Measurements from ENCODE around the gene CLASP1. TPM values are rescaled to one million over a fixed set of nuclear protein-coding genes. Genes with fewer than 3 reads are reported as not detected.

The CLASP1 gene
- total RNA-seq, 1 experiment from 2014 or later = 45.9 TPM

GRCh38 chr2:121613152-121613551 lies 36.1 kb downstream of the CLASP1 start:
- Histone ChIP-seq H3K18ac (ENCODE audit: insufficient read length, low read depth, low read length) (no peak overlapping the region), H2BK20ac (ENCODE audit: low read depth, low read length, poor library complexity, severe bottlenecking) (no peak overlapping the region), H2BK120ac (ENCODE audit: low read depth, low read length, poor library complexity, severe bottlenecking) (no peak overlapping the region), H3K4ac (ENCODE audit: low read depth, low read length) (no peak overlapping the region), H3K4me1 (ENCODE audit: insufficient read depth, low read length) (no peaks in the 10 kb centered on the region), H2BK15ac (ENCODE audit: low read depth, low read length) (no peak overlapping the region), H2BK5ac (ENCODE audit: insufficient read length, low read length) (no peak overlapping the region), H3K9me3 (ENCODE audit: control insufficient read depth, low read depth, low read length) (no peaks in the 10 kb centered on the region), H4K20me1 (ENCODE audit: control insufficient read depth, insufficient read depth, insufficient read length) (no peaks in the 10 kb centered on the region), H2AK5ac (ENCODE audit: insufficient read length, low read length) (no peak overlapping the region), H3K14ac (ENCODE audit: insufficient read depth, low read length) (no peak overlapping the region), H3K27ac (ENCODE audit: insufficient read length, low read depth, low read length) (no peak overlapping the region), H3K9ac (ENCODE audit: extremely low read depth, insufficient read length, low read length) (no peak overlapping the region), H3T11ph (ENCODE audit: low read length) (no peak overlapping the region), H4K5ac (ENCODE audit: insufficient read length, low read depth, low read length) (no peak overlapping the region), H2BK12ac (ENCODE audit: insufficient read length, low read depth, low read length) (no peak overlapping the region), H4K8ac (replicated peaks; ENCODE audit: insufficient read length, low read depth, low read length) (no peak overlapping the region), H3K23ac (ENCODE audit: insufficient read length, low read depth, low read length) (no peak overlapping the region), H4K91ac (ENCODE audit: insufficient read length, low read depth, low read length) (no peak overlapping the region), H3K79me2 (ENCODE audit: insufficient read depth, low read length) (peaks cover 4% of the 10 kb centered on the region; the same call in 1 of the 2 replicates), H3K23me2 (ENCODE audit: insufficient read length, low read depth, low read length, poor library complexity, severe bottlenecking) (no peaks in the 10 kb centered on the region), H3K4me2 (ENCODE audit: insufficient read depth, insufficient read length, low read length) (no peak overlapping the region), H3K27me3 (ENCODE audit: insufficient read depth, low read length) (no peaks in the 10 kb centered on the region), H2AFZ (ENCODE audit: low read length) (no peak overlapping the region), H3K79me1 (ENCODE audit: insufficient read depth, low read depth, low read length, poor library complexity, severe bottlenecking) (peaks cover 11% of the 10 kb centered on the region), H3K56ac (ENCODE audit: insufficient read length, low read depth, low read length) (no peak overlapping the region)
- no peak for DNase-seq
- H3K27ac Mint-ChIP-seq = no peak overlapping the region
- TF ChIP-seq CTCF (conservative IDR thresholded peaks at IDR 0.05) = no peak
- H3K4me3 Mint-ChIP-seq = no peak overlapping the region
- peaks cover 0 to 6% (median 0%) of the 10 kb centered on the region in 3 experiments; a peak in 4 of 7 replicates for H3K36me3 Mint-ChIP-seq (ENCODE audit: insufficient read depth in 1 of 3, low read depth in 3 of 3)
- H3K4me1 Mint-ChIP-seq = peaks cover 0 to 6% of the 10 kb centered on the region in 2 experiments; a peak in 2 of 4 replicates
- H3K9me3 Mint-ChIP-seq = no peaks in the 10 kb centered on the region
- H3K27me3 Mint-ChIP-seq (ENCODE audit: low read depth) = no peaks in the 10 kb centered on the region

All from H9 (cell line).